ENCODE data around the gene CCDC177. TPM values are rescaled to one million over a fixed set of nuclear protein-coding genes. Genes with fewer than 3 reads are reported as not detected.
"Not testable (repeated sequence)": the region's sequence is repeated elsewhere in the genome, so short reads cannot be mapped to it uniquely, and the experiment has no call there.

The CCDC177 gene
- total RNA-seq, 1 donor from 2014 or later, result not detected

DNA sequence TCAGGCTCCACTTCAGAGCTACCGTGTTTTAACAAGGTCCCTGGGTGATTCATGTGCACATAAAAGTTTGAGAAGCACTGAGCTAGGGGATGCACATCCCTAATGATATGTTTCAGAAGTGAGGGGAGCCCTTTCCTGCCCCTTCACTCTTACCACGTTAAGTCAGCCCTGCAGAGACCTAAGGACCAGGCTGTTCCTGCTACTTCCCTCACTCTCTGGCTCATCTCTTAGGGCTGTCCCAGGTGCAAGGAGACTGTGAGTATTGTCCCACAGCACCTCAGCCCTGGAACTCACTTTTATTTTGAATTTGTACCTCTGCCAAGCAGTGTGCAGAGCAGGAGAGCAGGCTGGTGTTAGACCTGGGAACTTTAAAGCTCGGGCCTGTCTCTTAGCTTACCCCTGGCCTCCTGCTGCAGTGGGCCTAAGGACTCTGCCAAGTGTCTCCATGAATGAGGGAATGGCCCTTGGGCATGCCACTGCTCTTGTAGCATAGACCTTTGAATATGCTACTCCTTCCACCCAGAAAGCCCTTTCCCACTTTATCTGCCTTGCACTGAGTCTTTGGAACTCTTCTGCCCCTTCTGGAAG, 25.7 kb upstream of the CCDC177 start:
- DNase-seq (ENCODE audit: low spot score), result no peak

DNA sequence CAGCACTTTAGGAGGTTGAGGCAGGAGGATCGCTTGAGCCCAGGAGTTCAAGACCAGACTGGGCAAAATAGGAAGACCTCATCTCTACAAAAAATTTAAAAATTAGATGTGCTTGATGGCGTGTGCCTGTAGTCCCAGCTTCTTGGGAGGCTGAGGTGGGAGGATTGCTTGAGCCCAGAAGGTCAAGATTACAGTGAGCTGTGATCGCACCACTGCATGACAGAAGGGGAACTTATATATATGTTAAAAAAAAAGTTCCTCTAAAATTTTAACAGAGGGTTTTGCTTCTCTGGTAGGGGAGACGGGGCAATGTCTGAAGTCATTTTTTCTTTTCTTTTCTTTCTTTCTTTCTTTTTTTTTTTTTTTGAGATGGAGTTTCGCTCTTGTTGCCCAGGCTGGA, 24.8 kb upstream of the CCDC177 start:
- DNase-seq (ENCODE audit: low spot score), result not testable (repeated sequence)

DNA sequence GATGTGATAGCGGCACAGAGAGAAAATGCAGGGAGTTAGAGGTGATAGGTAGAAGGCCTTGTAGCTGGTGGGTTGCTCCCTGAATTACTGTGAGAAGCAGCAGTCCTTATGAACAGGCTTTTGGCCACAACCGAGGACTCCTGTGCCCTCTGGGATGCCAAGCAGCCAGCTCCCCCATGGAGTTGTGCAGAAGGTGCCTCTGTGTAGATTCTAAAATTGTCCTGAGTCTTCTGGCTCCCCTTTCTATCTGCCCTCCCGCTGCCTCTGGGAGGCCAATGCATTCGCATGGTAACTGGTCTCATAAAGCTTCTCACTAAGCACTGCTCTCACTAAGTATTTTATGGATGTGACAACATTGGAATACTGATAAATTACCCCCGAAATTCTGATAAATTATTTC, 20.7 kb upstream of the CCDC177 start:
- no peak for DNase-seq (ENCODE audit: low spot score)

DNA sequence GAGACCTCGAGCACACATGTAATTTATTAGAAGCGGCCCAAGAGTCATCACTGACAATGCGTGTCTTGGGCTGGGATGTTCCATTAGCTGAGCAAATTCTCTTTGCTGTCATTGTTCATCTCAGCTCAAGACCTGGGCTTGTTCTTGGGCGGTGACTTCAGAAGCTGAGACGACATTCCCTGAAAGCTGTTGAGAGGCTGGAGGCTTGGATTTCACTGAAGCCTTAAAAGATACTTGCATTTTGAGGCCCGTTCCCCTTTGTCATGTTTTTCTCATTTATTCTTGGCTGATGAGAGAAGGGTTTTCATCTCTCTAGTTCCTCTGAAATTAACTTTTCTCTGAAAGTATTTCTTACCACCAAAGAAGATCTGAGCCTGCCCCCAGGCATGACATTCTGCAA, 20.2 kb upstream of the CCDC177 start:
- no peak for DNase-seq (ENCODE audit: low spot score)

DNA sequence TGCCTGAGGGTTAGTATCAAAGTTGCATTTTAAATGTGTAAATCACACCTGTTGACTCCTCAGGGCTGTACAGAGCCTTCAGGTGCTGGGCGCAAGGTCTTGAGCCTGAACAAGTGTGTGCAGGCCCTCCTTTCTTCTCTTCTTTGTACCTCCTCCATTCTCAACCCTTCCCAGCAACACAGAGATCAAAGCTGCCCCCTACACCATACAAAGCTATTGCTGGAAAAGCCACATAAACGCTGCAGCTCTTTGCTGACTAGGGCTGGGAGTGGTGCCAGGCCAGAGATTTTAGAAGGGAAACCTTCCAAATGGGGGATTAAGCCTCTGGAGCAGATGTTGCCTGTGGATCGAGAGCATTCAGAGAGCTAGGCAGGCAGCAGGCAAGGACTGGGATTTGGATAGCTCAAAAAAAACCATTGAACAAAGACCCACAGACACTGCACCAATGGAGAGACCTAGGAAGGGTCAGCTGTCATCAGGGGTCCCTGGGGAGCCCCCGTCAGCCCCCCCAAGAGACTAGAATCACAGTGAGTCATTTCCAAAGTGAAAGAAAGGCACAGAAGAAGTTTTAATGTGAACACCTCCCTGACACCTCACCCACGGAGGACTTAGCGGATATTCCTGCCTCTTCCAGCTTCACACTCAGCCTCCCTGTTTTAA, 18.5 kb upstream of the CCDC177 start:
- DNase-seq (ENCODE audit: low spot score), result peak; percentile 65

DNA sequence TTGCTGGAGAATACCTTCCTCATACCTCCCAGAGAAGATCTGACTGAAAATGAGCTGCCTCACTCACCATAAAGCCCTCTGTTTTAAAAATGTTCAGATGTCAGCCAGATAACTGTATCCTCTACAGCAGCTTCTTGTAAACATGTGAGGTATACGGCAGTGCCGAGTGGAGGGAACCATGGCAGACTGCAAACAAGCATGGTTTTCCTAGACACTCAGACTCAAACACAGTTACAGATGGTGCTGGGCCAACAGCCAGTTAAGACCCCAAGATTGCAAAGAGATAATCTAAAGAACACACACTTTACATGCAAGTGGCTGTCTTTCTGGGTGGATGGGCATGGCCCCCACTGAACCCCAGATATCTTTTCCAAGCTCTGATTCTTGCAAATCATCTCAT, 16.6 kb upstream of the CCDC177 start:
- DNase-seq (ENCODE audit: low spot score), result no peak

DNA sequence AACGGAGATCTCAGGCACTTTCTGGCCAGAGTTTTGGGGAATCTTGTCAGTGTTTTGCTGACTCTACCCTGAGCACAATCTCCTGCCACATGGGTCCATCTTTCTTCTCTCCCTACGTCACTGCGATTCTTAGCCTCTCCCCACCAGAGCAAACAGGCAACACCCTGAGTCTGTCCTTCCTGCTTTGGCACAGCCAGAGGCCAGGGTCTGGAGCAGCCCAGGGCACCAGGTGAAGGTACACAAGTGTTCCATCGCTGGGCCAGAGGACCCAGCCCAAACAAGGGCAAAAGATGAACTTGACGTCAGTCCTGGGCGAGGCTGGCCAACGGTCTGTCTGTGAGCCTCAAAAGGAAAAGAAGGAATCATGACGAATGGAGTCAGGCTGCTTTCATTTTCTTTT, 12.7 kb upstream of the CCDC177 start:
- DNase-seq (ENCODE audit: low spot score), result no peak

DNA sequence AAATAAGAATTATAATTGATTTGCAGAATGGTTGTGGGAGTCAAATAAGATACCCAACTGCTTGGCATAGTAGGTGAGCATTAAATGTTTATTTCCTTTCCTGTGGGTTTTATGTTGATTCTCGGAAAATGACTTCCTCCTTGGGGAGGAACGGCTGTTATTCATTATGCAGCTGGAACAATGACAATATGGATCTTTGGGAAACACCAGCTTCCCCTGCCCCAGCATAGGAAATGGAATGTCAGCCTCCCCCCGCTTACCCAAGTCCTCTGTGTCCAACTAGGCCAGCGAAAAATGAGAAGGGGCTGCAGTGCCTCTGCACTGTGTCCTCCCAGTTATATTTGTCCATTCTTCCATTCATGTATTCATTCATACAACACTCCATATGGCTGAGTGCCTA, 11.7 kb upstream of the CCDC177 start:
- DNase-seq (ENCODE audit: low spot score), result no peak

DNA sequence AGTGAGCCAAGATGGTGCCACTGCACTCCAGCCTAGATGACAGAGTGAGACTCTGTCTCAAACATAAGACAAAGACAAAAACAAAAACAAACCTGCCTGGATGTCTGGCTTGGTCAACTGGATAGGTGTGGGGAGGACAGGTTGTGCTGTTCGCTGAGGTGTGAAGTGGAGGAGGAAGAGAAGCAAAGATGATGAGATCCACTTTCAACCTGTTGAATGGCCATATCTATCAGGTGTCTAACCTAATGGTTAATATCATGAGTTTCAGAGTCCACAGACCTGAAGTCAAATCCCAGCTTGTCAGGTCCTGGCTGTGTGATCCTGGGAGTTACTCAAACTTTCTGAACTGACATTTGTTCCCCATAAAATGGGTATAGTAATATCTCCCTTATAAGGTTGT, 9.7 kb upstream of the CCDC177 start:
- no peak for DNase-seq (ENCODE audit: low spot score)

DNA sequence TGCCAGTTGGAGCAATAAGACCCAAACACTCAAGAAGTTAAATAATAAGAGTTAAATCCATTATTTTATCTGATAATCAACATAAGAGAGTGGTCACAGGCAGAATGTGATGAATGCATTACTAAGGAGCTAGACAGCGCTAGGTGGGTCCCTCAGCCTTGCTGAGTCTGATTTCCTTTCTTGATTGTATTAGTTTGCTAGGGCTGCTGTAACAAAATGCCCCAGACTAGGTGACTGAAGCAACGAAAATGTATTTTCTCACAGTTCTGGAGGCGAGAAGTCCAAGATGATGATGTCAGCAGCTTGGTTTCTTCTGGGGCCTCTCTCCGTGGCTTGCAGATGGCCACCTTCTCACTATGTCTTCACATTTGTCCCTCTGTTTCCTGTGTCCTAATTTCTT, 8.2 kb upstream of the CCDC177 start:
- DNase-seq (ENCODE audit: low spot score), result no peak

DNA sequence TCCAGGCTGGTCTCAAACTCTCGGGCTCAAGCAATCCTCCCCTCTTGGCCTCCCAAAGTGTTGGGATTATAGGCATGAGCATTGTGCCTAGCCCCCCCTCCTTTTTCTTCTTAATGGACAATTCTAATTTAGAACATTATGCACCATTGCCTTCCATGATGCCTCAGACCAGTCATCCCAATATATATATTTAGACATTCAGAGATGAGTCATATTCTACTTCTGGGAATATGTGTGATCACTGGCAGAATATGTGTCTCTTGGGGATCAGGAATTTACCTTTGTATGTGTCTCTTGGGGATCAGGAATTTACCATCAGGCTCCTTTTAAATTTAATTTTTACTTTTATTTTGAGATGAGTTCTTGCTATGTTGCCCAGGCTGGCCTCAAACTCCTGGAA, 7.5 kb upstream of the CCDC177 start:
- DNase-seq (ENCODE audit: low spot score), result no peak

DNA sequence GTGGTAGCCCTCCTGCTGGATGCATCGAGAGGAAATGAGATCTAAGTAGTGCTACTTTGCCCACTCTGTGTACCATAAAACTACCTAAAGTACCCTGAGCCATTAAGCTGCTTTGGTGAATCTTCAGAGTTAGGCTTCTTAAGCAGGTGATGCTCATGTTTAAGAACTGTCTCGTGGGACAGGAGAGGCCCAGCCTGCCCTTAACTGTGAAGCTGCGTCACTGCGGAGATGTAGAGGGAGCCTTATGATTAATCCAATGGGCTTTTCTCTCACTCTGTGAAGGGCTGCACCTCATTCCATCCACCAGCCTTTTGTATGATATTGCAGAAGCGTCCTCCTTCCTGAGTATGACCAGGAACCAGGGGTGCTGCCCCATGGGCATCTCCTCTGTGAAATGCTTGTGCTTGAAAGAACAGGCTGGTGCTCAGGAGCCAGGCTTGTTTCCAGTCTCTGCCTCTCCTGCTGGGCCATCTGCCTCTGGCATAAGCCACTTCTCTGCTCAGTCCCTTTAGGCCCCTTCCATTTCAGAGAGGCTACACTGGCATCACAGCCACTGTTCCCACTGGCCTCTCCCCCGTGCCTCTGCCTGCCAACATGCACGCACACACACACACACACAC, 6.8 kb upstream of the CCDC177 start:
- no peak for DNase-seq (ENCODE audit: low spot score)

DNA sequence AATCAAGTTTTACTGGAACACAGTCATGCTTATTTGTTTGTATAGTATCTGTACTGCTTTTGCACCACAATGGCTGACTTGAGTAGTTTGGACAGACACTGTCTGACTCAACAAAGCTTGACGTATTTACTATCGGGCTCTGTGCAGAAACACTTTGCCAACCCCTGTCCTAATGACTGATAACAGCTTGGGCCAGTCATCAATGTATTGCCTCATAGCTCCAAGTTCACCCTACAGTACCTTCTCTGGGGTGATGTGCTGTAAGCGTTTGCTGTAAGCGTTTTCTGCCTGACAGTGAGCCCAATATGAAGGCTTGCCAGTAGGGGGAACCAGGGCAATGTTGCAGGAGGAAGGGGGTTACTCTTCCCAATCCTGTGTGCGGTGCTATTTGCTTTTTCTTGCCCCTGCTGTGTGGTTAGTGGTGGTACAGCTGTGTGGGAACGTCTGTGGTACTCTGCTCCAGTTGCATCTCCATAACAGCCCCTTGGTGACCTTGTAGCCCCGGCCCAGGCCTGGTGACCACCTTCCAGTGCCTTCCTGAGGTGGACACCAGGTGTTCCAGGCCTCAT, 5.4 kb upstream of the CCDC177 start:
- no peak for DNase-seq (ENCODE audit: low spot score)

DNA sequence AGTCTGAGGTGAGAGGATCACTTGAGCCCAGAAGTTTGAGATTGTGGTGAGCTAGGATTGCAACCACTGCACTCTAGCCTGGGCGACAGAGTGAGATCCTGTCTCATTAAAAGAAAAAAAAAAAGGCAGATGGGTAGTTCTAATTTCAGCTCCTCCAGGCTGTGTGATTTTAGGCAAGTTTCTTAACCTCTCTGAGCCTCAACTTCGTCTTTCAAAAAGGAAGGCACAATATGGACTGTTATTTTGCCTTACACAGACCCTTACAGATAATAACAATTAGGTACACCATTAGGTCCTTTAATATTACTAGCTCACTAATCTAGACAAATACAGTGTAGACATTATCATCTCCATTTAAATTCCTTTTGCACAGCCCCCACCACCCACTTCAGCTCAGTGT, 4.8 kb upstream of the CCDC177 start:
- no peak for DNase-seq (ENCODE audit: low spot score)

DNA sequence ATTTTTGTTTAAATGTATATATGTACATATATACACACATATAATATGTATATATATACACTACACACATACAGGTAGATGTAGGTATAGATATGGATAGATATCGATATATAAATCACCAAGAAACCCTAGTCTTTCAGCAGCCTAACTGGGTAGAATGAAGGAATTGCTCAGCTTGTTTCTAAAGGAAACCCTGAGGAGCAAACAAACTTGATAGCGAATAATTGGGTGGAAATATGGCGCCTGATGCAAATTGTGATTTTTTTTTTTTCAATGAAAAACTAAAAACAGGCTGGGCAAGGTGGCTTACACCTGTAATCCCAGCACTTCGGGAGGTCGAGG, 254 bp upstream of the CCDC177 start:
- no peak for DNase-seq (ENCODE audit: low spot score)

DNA sequence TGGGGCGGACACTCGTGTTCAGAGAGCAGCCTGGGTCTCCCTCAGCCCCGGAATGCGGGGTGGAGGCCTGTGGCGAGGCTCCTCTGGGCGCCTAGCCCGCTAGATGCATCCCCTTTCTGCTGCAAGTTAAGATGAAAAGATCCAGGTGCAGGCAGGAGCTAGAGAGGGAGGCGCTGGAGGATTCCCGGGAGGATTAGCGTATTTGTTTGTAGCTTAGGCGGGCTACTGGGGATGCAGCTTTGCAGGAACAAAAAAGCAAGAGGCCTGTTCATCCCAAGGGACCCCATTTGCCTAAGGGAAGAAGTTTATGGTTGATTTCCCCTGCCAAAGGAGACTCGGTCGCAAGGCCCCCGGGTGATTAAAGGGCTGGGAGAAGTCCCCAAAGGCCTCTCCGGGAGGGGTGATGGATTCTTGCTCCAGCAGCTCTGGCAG, 824 bp downstream of the CCDC177 start:
- DNase-seq (ENCODE audit: low spot score), result no peak

DNA sequence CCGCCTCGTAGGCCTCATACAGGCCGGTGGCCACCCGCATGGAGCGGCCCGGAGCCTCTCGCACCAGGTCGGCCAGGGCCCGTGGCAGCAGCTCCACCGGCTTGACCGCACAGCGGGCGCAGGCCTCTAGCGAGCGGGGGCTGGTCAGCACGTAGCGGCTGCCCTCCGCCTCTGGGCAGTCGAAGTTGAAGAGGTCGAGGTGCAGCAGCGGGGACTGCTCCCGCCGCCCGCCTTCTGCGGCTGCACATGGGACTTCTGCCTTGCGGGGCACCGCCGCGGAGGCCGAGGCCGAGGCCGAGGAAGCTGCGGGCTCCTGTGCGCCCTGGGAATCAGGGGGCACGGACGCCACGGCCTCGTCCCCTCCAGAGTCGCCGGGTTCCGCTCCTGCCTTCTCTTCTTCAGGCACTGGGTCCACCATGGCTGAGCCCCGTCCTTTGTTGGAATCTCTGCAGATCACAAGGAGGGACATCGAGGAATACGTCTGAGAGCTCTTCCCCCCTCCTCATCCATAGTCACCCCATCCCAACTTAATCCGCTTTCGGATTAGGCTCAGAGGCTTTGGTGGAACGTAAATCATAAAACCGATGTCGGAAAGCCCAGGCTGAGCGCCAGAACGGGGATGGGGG, 1.4 kb downstream of the CCDC177 start:
- DNase-seq (ENCODE audit: low spot score), result no peak

DNA sequence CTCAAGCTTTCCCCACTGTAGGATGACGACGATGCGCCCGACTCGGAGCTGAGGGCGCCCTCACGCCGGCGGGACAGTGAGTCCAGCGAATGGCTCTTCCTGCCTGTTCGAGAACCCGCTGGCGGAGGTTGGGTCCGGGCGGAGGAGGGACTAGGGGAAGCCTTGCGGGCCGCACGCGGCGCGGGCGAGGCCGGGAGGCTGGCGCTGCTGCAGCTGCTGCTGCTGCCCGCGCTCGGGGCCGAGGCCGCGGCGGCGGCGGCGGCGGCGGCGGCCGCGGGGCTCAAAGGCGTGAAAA, 1.9 kb downstream of the CCDC177 start:
- DNase-seq (ENCODE audit: low spot score), result no peak

DNA sequence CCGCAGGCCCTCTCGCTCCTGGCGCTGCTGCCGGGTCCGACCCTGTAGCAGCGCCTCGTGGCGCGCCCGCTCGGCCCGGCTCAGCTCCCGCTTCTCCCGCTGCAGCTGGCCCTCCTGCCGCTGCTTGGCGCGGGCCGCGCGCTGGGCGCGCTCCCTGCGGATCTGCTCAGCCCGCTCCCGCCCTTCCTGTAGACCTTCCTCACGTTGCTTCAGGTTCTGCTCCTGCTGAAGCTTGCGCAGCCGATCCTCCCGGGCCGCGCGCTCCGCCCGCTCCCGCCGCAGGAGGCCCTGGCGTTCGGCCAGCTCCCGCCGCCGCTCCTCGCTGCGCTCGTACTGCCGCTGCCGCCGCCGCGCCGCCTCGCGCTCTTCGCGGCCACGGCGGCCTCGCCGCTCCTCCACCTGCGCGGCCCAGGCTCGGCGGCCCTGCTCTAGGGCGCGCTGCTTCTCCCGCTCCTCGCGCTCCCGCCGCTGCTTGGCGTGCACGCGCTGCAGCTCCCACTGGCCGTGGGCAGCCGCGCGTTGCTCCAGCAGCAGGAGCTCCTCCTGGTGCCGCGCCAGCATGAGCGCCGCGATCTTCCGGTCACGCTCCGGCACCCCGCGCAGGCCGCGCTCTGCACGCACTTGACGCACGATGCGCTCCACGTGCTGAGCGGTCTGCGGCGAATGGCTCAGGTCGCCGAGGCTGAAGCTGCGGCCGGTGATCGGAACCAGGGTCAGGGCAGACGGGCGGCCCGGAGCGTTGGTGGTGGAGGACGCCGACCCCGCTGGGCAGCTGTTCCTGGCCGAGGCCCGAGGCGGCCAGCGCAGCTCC, 2.4 kb downstream of the CCDC177 start:
- DNase-seq (ENCODE audit: low spot score), result no peak

DNA sequence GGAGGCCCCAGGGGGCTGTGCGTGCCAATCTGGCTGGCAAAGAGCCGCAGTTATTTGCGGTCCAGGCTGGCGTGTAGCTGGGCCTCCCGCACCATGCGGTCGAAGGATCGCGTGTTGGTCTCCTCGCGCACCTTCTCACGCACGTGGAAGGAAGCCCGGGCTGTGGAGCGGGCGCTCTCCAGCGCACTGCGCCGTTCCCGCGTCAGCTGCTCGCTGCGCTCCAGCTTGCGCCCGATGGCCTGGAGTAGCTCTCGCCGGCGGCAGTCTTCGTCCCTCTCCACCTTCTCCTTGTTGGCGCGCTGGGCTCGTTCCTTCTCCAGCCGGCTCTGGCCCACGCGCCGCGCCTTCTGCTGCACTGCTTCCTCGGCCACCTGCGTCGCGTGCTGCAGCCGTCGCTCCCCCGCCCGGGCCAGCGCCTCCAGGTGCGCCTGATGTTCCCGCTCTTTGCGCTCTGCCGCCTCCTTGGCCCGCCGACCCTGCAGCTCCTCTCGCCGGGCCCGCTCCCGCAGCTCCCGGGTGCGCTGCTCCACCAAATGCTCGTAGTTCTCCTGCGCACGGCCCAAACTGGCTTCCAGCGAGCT, 3.1 kb downstream of the CCDC177 start:
- DNase-seq (ENCODE audit: low spot score), result no peak

DNA sequence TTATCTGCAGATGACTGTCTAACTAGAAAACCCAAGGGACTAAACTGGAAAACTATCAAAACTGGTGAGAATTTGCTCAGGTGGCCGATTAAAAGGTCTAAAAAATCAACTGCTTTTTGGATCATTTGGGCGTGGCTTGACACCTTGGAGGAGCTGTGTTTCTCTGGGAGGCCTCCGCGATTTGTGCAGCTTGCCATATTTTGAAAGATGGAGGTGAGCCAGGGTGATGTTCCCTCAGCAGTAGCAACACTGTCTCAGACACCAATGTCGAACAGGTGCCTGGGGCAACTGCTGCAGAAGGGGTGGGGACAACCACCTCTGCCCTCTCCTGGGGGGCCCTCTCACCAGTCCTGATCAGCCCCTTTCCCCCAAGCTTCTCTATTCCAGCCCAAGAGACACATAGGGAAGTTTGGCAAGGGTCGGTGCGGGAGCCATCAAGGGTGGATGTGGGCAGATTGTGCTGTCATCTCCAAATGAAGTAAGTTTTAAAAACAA, 3.8 kb downstream of the CCDC177 start:
- DNase-seq (ENCODE audit: low spot score), result no peak

DNA sequence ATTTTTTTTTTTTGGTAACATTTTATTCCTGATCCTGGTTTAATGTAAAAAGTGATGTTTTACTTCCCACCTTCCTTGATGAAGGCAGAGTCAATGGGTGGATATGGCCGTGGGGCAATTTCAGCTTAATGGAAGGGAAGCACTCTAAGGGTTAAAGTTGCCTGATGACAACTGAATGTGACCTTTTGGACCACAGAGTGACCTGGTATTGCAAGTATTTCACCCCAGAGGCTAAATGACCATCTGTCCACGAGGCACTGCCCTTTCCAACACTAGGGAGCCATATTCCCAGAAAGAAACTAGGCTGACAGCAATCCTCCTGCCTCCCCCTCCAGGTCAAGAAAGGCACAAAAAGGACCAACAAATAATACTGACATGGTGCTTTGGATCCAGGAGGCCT, 4.8 kb downstream of the CCDC177 start:
- no peak for DNase-seq (ENCODE audit: low spot score)

Data from ureter (tissue), 1 donor.